HCT116 (cell line): ENCODE measurements around the gene ICA1. TPM values are rescaled to one million over a fixed set of nuclear protein-coding genes. Genes with fewer than 3 reads are reported as not detected.

Experiments
- ATAC-seq: fragments of 200-7000 bp; cut with Tn5 transposase; 2 replicates; pipeline ENCODE4 v1.9.1; 2020; ENCODE audit warnings: mild to moderate bottlenecking, moderate library complexity
- BruUV-seq: library from RNA; stranded (reverse); fragments of 400-500 nt; replicated peaks from 2 replicates; lab custom pipeline; 2021; lab: Mats Ljungman, UMichigan
- CTCF ChIA-PET: fragments of 300-600 bp; sonication (Branson Sonifier 250); formaldehyde crosslinking; loops from one replicate; lab custom pipeline; 2021; ENCODE audit warnings: antibody characterized with exemption; lab: Charles Lee
- POLR2A ChIA-PET: fragments of 300-600, 350-600 bp; sonication (Branson Sonifier 250); formaldehyde crosslinking; loops from one replicate; lab custom pipeline; 2021; ENCODE audit warnings: antibody characterized with exemption; lab: Charles Lee
- RAD21 ChIA-PET, 2 experiments: fragments of 300-600 bp; sonication (Branson Sonifier 250); formaldehyde crosslinking; loops; one replicate each; lab custom pipeline; 2023; ENCODE audit warnings: low total read pairs in 2 of 2; ENCODE audit not compliant: uncharacterized antibody in 2 of 2, unreplicated experiment in 2 of 2, low non-redundant PET in 1 of 2; lab: Charles Lee
- DNase-seq: peaks from one replicate; pipeline ENCODE4 v3.0.0-alpha.2; 2010; ENCODE audit warnings: low read depth, low spot score
- H2AFZ ChIP-seq: fragments of 200-600 bp; shearing (Covaris generic), sonication (generic); 2 replicates; pipeline ENCODE4 v1.6.1; 2017; ENCODE audit warnings: low read depth, mixed run types, mixed read lengths, antibody characterized with exemption, low read length; ENCODE audit not compliant: poor library complexity, severe bottlenecking
- H3K27ac ChIP-seq: 2 replicates; pipeline ENCODE4 v1.5.1; 2012; ENCODE audit warnings: low read depth, low read length
- H3K27me3 ChIP-seq: fragments of 200-600 bp; sonication (generic); 2 replicates; pipeline ENCODE4 v1.6.1; 2016; ENCODE audit warnings: mixed run types, low read length, mixed read lengths; ENCODE audit not compliant: insufficient read depth
- H3K36me3 ChIP-seq, 2 experiments: fragments of 200-500 bp in 1 of 2; fragments of 200-600 bp in 1 of 2; sonication (Bioruptor generic) in 1 of 2; sonication (generic) in 1 of 2; 2 replicates each; pipeline versions ENCODE4 v1.5.1 to v1.6.1; 2014 to 2016; ENCODE audit warnings: low read length in 2 of 2, inconsistent platforms in 1 of 2, mixed read lengths in 1 of 2, mixed run types in 1 of 2; ENCODE audit not compliant: insufficient read depth in 2 of 2, control insufficient read depth in 1 of 2
- H3K4me1 ChIP-seq, 2 experiments: fragments of 200-600 bp in 1 of 2; sonication (generic) in 1 of 2; 2 replicates each; pipeline versions ENCODE4 v1.5.1 to v1.6.1; 2012 to 2017; ENCODE audit warnings: low read length in 2 of 2, inconsistent platforms in 1 of 2, mild to moderate bottlenecking in 1 of 2, mixed read lengths in 1 of 2, mixed run types in 1 of 2, moderate library complexity in 1 of 2; ENCODE audit not compliant: insufficient read depth in 2 of 2, control insufficient read depth in 1 of 2
- H3K4me2 ChIP-seq: fragments of 200-600 bp; sonication (generic); 2 replicates; pipeline ENCODE4 v1.6.1; 2017; ENCODE audit warnings: mixed run types, low read length, mixed read lengths
- H3K4me3 ChIP-seq, 2 experiments: fragments of 200-600 bp in 1 of 2; sonication (generic) in 1 of 2; replicated peaks in 1 of 2; 2 replicates each; pipeline ENCODE4 v1.5.1; 2011 to 2016; ENCODE audit warnings: low read length in 2 of 2, control low read depth in 1 of 2, low read depth in 1 of 2, mild to moderate bottlenecking in 1 of 2, mixed read lengths in 1 of 2, mixed run types in 1 of 2
- H3K79me2 ChIP-seq: fragments of 200-600 bp; sonication (generic); 2 replicates; pipeline ENCODE4 v1.6.1; 2017; ENCODE audit warnings: mild to moderate bottlenecking, mixed run types, low read length, moderate library complexity, mixed read lengths; ENCODE audit not compliant: insufficient read depth
- H3K9ac ChIP-seq: fragments of 200-600 bp; sonication (generic); 2 replicates; pipeline ENCODE4 v1.6.1; 2016; ENCODE audit warnings: low read length, mixed read lengths
- H3K9me2 ChIP-seq: fragments of 200-600 bp; sonication (generic), shearing (Covaris generic); 2 replicates; pipeline ENCODE4 v1.6.1; 2017; ENCODE audit warnings: mixed run types, mild to moderate bottlenecking, moderate library complexity; ENCODE audit not compliant: insufficient read depth
- H3K9me3 ChIP-seq, 2 experiments: fragments of 200-500 bp in 1 of 2; fragments of 200-600 bp in 1 of 2; sonication (Bioruptor generic) in 1 of 2; sonication (generic) in 1 of 2; 2 replicates each; pipeline ENCODE4 v1.6.1; 2014 to 2017; ENCODE audit warnings: low read length in 2 of 2, mixed read lengths in 2 of 2, inconsistent platforms in 1 of 2, low read depth in 1 of 2, mild to moderate bottlenecking in 1 of 2, mixed run types in 1 of 2, moderate library complexity in 1 of 2; ENCODE audit not compliant: control insufficient read depth in 1 of 2, insufficient read depth in 1 of 2
- H4K20me1 ChIP-seq: fragments of 200-600 bp; sonication (generic), shearing (Covaris generic); 2 replicates; pipeline ENCODE4 v1.6.1; 2017; ENCODE audit warnings: mixed run types, mild to moderate bottlenecking, moderate library complexity; ENCODE audit not compliant: insufficient read depth
- CBX3 ChIP-seq: IDR thresholded peaks from 2 replicates; pipeline ENCODE4 v1.6.1; 2012; ENCODE audit warnings: low read depth
- CEBPB ChIP-seq: IDR thresholded peaks from 2 replicates; pipeline ENCODE4 v1.6.1; 2012; ENCODE audit warnings: low read depth
- EGR1 ChIP-seq: IDR thresholded peaks from 2 replicates; pipeline ENCODE4 v1.6.1; 2012; ENCODE audit warnings: low read depth
- ELF1 ChIP-seq: IDR thresholded peaks from 2 replicates; pipeline ENCODE4 v1.6.1; 2012; ENCODE audit warnings: low read depth, borderline replicate concordance
- EZH2 ChIP-seq: fragments of 200-600 bp; sonication (generic); IDR thresholded peaks from 2 replicates; pipeline ENCODE4 v1.6.1; 2017; ENCODE audit warnings: antibody characterized with exemption, mixed run types
- EZH2phosphoT487 ChIP-seq: fragments of 200-600 bp; IDR thresholded peaks from 2 replicates; pipeline ENCODE4 v1.6.1; 2018; ENCODE audit warnings: antibody characterized with exemption, borderline replicate concordance
- FOSL1 ChIP-seq: IDR thresholded peaks from 2 replicates; pipeline ENCODE4 v1.6.1; 2012; ENCODE audit warnings: low read depth
- JUND ChIP-seq: IDR thresholded peaks from 2 replicates; pipeline ENCODE4 v1.6.1; 2012
- MAX ChIP-seq: IDR thresholded peaks from 2 replicates; pipeline ENCODE4 v1.6.1; 2012
- POLR2AphosphoS5 ChIP-seq: IDR thresholded peaks from 2 replicates; pipeline ENCODE4 v1.6.1; 2011; ENCODE audit warnings: mild to moderate bottlenecking, low read depth, low read length, moderate library complexity
- RAD21 ChIP-seq: IDR thresholded peaks from 2 replicates; pipeline ENCODE4 v1.6.1; 2012; ENCODE audit warnings: low read depth, mild to moderate bottlenecking
- REST ChIP-seq: IDR thresholded peaks from 2 replicates; pipeline ENCODE4 v1.6.1; 2012; ENCODE audit warnings: low read depth
- SP1 ChIP-seq: IDR thresholded peaks from 2 replicates; pipeline ENCODE4 v1.6.1; 2012; ENCODE audit warnings: low read depth
- SRF ChIP-seq: IDR thresholded peaks from 2 replicates; pipeline ENCODE4 v1.6.1; 2012; ENCODE audit warnings: low read depth
- TCF7L2 ChIP-seq: IDR thresholded peaks from 2 replicates; pipeline ENCODE4 v1.7.0; 2011; ENCODE audit warnings: borderline replicate concordance, inconsistent platforms; ENCODE audit not compliant: insufficient read depth, insufficient read length; ENCODE audit errors: extremely low read depth
- YY1 ChIP-seq: IDR thresholded peaks from 2 replicates; pipeline ENCODE4 v1.6.1; 2011; ENCODE audit warnings: low read length, low read depth, moderate library complexity, mild to moderate bottlenecking; ENCODE audit not compliant: insufficient replicate concordance; ENCODE audit errors: extremely low read depth
- ZNF274 ChIP-seq: fragments of 200-500 bp; sonication (Bioruptor generic); IDR thresholded peaks from 2 replicates; pipeline ENCODE4 v1.6.1; 2014; ENCODE audit warnings: mild to moderate bottlenecking, low read depth, low read length, inconsistent platforms
- intact Hi-C: fragments of 100-400 bp; cut with micrococcal nuclease; formaldehyde crosslinking; loops from 2 replicates; pipeline ENCODE4 v1.10.0; 2022
- total RNA-seq: library from RNA; stranded (reverse); gene quantifications from one replicate; pipeline ENCODE4 v1.2.1, GENCODE V29; 2021; ENCODE audit not compliant: unreplicated experiment
- TF ChIP-seq, protein P1 (sequence below): IDR thresholded peaks from 2 replicates; pipeline ENCODE4 v1.6.1; 2012

Gene ICA1
- total RNA-seq, 1 experiment from 2014 or later: 16.4 TPM

- DNase-seq (no peak), ATAC-seq (no peak)
- Histone ChIP-seq H2AFZ (no peak overlapping the region), H3K9me3 (no peaks in the 10 kb centered on the region), H3K79me2 (no peaks in the 10 kb centered on the region), H3K27me3 (no peaks in the 10 kb centered on the region), H4K20me1 (no peaks in the 10 kb centered on the region), H3K4me2 (no peak overlapping the region), H3K27ac (no peak overlapping the region), H3K4me1 (no peaks in the 10 kb centered on the region), H3K9me2 (no peaks in the 10 kb centered on the region), H3K4me3 (no peak overlapping the region), H3K36me3 (no peaks in the 10 kb centered on the region), H3K9ac (no peak overlapping the region)
- ChIA-PET CTCF (no interaction called here), POLR2A (no interaction called here), RAD21 (no interaction called here)
- BruUV-seq: no TSS peak
- intact Hi-C loops: no loop called here
- no peak for TF ChIP-seq MAX
These were observed 144.8 kb downstream of the ICA1 start for GRCh38 chr7:8117195-8117594.

GRCh38 chr7:8115547-8116402 is 146.2 kb downstream of the ICA1 start:
- Histone ChIP-seq H3K4me2 (no peak overlapping the region), H3K79me2 (no peaks in the 10 kb centered on the region), H3K9me2 (no peaks in the 10 kb centered on the region), H3K27me3 (no peaks in the 10 kb centered on the region), H3K4me3 (no peak overlapping the region), H2AFZ (no peak overlapping the region), H3K9me3 (no peaks in the 10 kb centered on the region), H3K36me3 (no peaks in the 10 kb centered on the region), H3K9ac (no peak overlapping the region), H3K27ac (no peak overlapping the region), H3K4me1 (no peaks in the 10 kb centered on the region), H4K20me1 (no peaks in the 10 kb centered on the region)
- RAD21 ChIA-PET: no interaction called here
- DNase-seq: no peak
- no TSS peak for BruUV-seq
- no peak for ATAC-seq
- CTCF ChIA-PET: no interaction called here
- intact Hi-C loops: no loop called here
- POLR2A ChIA-PET: no interaction called here
- TF ChIP-seq SP1: no peak
- no peak for TF ChIP-seq CEBPB
- no peak for TF ChIP-seq YY1
- TF ChIP-seq SRF: no peak
- TF ChIP-seq EGR1: no peak
- TF ChIP-seq ZNF274: no peak
- TF ChIP-seq EZH2: no peak
- no peak for TF ChIP-seq JUND
- TF ChIP-seq CBX3: no peak
- TF ChIP-seq FOSL1: no peak
- TF ChIP-seq, protein P1, sequence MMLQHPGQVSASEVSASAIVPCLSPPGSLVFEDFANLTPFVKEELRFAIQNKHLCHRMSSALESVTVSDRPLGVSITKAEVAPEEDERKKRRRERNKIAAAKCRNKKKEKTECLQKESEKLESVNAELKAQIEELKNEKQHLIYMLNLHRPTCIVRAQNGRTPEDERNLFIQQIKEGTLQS: no peak
- TF ChIP-seq RAD21: no peak
- no peak for TF ChIP-seq ELF1
- TF ChIP-seq POLR2AphosphoS5: no peak
- TF ChIP-seq REST: no peak
- no peak for TF ChIP-seq TCF7L2
- TF ChIP-seq EZH2phosphoT487: no peak
